GM10266 (cell line): ENCODE measurements around the gene GLTPD2.

Experiments
- DNase-seq: peaks from one replicate; pipeline ENCODE4 v3.0.0; 2012; ENCODE audit errors: extremely low spot score
- CTCF ChIP-seq: IDR thresholded peaks from 2 replicates; pipeline ENCODE4 v1.5.1; 2012; ENCODE audit warnings: mild to moderate bottlenecking, low read depth; ENCODE audit not compliant: control insufficient read depth, insufficient read depth; ENCODE audit errors: missing control alignments

Gene GLTPD2

GRCh38 chr17:4785311-4786105 is 3.3 kb upstream of the GLTPD2 start:
- DNase-seq = no peak
- no peak for TF ChIP-seq CTCF

GRCh38 chr17:4786106-4786511 is 2.7 kb upstream of the GLTPD2 start, which contains the start of gene VMO1:
Gene VMO1, minus strand, starts transcription at chr17:4786364. Its CDS starts 12 bp downstream, at chr17:4786352.
- TF ChIP-seq CTCF = no peak
- DNase-seq = no peak

GRCh38 chr17:4786516-4786915 is 2.2 kb upstream of the GLTPD2 start:
- no peak for TF ChIP-seq CTCF
- DNase-seq = no peak

- no peak for DNase-seq
- no peak for TF ChIP-seq CTCF
These were observed 481 bp upstream of the GLTPD2 start for GRCh38 chr17:4788159-4788806.

GRCh38 chr17:4789701-4789950 is 862 bp downstream of the GLTPD2 start:
- TF ChIP-seq CTCF = no peak
- no peak for DNase-seq

GRCh38 chr17:4789951-4790704 is 1.4 kb downstream of the GLTPD2 start:
- TF ChIP-seq CTCF = peak; percentile 84
- DNase-seq = peak; percentile 94
